Smooth muscle cell of the coronary artery (primary cell): ENCODE measurements around the gene ZNF140. TPM values are rescaled to one million over a fixed set of nuclear protein-coding genes. Genes with fewer than 3 reads are reported as not detected.

Experiments used
- total RNA-seq: library from RNA; depleted of rRNA; stranded (reverse); fragments of >200 nt; gene quantifications from 2 replicates; pipeline ENCODE4 v1.2.3, GENCODE V29; 2014; ENCODE audit warnings: low replicate concordance

ZNF140 gene
- 17.0 and 40.1 TPM in 2 replicates for total RNA-seq

GRCh38 chr12:133080368-133081158 is at the start of gene ZNF140:
TSS of gene ZNF140 (plus strand) at chr12:133080923. CDS start at chr12:133081321, 398 bp downstream.

GRCh38 chr12:133037207-133038005 is 43.3 kb upstream of the ZNF140 start, which contains the start of gene ZNF84:
TSS of gene ZNF84 (plus strand) at chr12:133037509. CDS start at chr12:133041468, 3,959 bp downstream.

GRCh38 chr12:133130038-133130807 is 49.5 kb downstream of the ZNF140 start, which contains the start of the genes ZNF10 and ZNF891:
TSS of gene ZNF10 (plus strand) at chr12:133130627. CDS start at chr12:133144493, 13,866 bp downstream.
TSS of gene ZNF891 (minus strand) at chr12:133130274. CDS start at chr12:133121918, 8,356 bp downstream.

Other genes with a start within 250 kb of the ZNF140 start
- gene CHFR, start 193.3 kb upstream of the ZNF140 start, total RNA-seq: 26.2 and 39.8 TPM in 2 replicates
- 8.0 and 8.2 TPM in 2 replicates for gene ZNF605, start 124.6 kb upstream of the ZNF140 start, total RNA-seq
- gene ZNF26, start 94.6 kb upstream of the ZNF140 start, total RNA-seq: 5.1 and 11.7 TPM in 2 replicates
- gene ZNF84, start 43.4 kb upstream of the ZNF140 start, total RNA-seq: 19.2 and 23.3 TPM in 2 replicates
- 0.53 and 0.94 TPM in 2 replicates for gene ZNF891, start 49.4 kb downstream of the ZNF140 start, total RNA-seq
- 8.3 TPM in 2 replicates for gene ZNF10, start 49.7 kb downstream of the ZNF140 start, total RNA-seq
- gene ZNF268, start 100.6 kb downstream of the ZNF140 start, total RNA-seq: 26.2 and 30.5 TPM in 2 replicates
- not detected in 2 replicates for gene ANHX, start 155.0 kb downstream of the ZNF140 start, total RNA-seq